ENCODE measurements around the gene WDR5. TPM values are rescaled to one million over a fixed set of nuclear protein-coding genes. Genes with fewer than 3 reads are reported as not detected.

WDR5 gene
- total RNA-seq, 2 experiments from 2014 or later: 43.6 to 47.8 TPM

- H3K9me3 Mint-ChIP-seq (ENCODE audit: insufficient read depth): no peaks in the 10 kb centered on the region
- H3K36me3 Mint-ChIP-seq (ENCODE audit: low read depth): peaks cover 28% of the 10 kb centered on the region
- H3K4me1 Mint-ChIP-seq (ENCODE audit: low read depth): peaks cover 31% of the 10 kb centered on the region
- H3K4me3 Mint-ChIP-seq: peak overlapping the region; percentile 98
- ChIA-PET CTCF (interaction anchor here (0.7 to 1.3 kb wide), 6 partner anchors 10 to 141 kb away, joined by 3 to 11 read pairs (median 4); partner anchors contain the start of gene RNU6ATAC), POLR2A (interaction anchor here (0.6 to 1.9 kb wide), 8 partner anchors 9 to 242 kb away, joined by 3 to 21 read pairs (median 4); partner anchors contain the start of gene RNU6ATAC)
- peak; percentile 8 for ATAC-seq
- peak overlapping the region; percentile 92 for H3K27ac Mint-ChIP-seq
- H3K27me3 Mint-ChIP-seq (ENCODE audit: low read depth): no peaks in the 10 kb centered on the region
- peak; percentile 45 for DNase-seq
Observed at GRCh38 chr9:134136118-134136995, 475 bp downstream of the WDR5 start.

GRCh38 chr9:134136996-134137299 lies 1.1 kb downstream of the WDR5 start:
- H3K9me3 Mint-ChIP-seq (ENCODE audit: insufficient read depth): no peaks in the 10 kb centered on the region
- H3K27ac Mint-ChIP-seq: peak overlapping the region; percentile 92
- CTCF ChIA-PET: no interaction called here
- DNase-seq: no peak
- no peaks in the 10 kb centered on the region for H3K27me3 Mint-ChIP-seq (ENCODE audit: low read depth)
- ATAC-seq: no peak
- POLR2A ChIA-PET: interaction anchor here (1.7 kb wide), 1 partner anchor 71 kb away, joined by 8 read pairs; no protein-coding TSS in a partner anchor
- H3K4me3 Mint-ChIP-seq: peak overlapping the region; percentile 98
- H3K36me3 Mint-ChIP-seq (ENCODE audit: low read depth): peaks cover 33% of the 10 kb centered on the region
- peaks cover 31% of the 10 kb centered on the region for H3K4me1 Mint-ChIP-seq (ENCODE audit: low read depth)

- H3K36me3 Mint-ChIP-seq (ENCODE audit: low read depth): peaks cover 41% of the 10 kb centered on the region
- DNase-seq (no peak), ATAC-seq (no peak)
- no peaks in the 10 kb centered on the region for H3K9me3 Mint-ChIP-seq (ENCODE audit: insufficient read depth)
- H3K27ac Mint-ChIP-seq: no peak overlapping the region
- no peaks in the 10 kb centered on the region for H3K27me3 Mint-ChIP-seq (ENCODE audit: low read depth)
- peaks cover 31% of the 10 kb centered on the region for H3K4me1 Mint-ChIP-seq (ENCODE audit: low read depth)
- H3K4me3 Mint-ChIP-seq: peak overlapping the region; percentile 46
- ChIA-PET POLR2A (no interaction called here), CTCF (interaction anchor here (1.0 kb wide), 1 partner anchor 8 kb away, joined by 3 read pairs; no protein-coding TSS in a partner anchor)
Observed at GRCh38 chr9:134138292-134138691, 2.4 kb downstream of the WDR5 start.

GRCh38 chr9:134139081-134139480 lies 3.2 kb downstream of the WDR5 start:
- ChIA-PET CTCF (no interaction called here), POLR2A (no interaction called here)
- no peak for DNase-seq
- ATAC-seq: no peak
- Mint-ChIP-seq H3K9me3 (ENCODE audit: insufficient read depth) (no peaks in the 10 kb centered on the region), H3K4me1 (ENCODE audit: low read depth) (peaks cover 29% of the 10 kb centered on the region), H3K27ac (no peak overlapping the region), H3K27me3 (ENCODE audit: low read depth) (no peaks in the 10 kb centered on the region), H3K36me3 (ENCODE audit: low read depth) (peaks cover 44% of the 10 kb centered on the region), H3K4me3 (no peak overlapping the region)

- Mint-ChIP-seq H3K36me3 (ENCODE audit: low read depth) (peaks cover 57% of the 10 kb centered on the region), H3K4me3 (no peak overlapping the region), H3K27me3 (ENCODE audit: low read depth) (no peaks in the 10 kb centered on the region), H3K27ac (no peak overlapping the region), H3K4me1 (ENCODE audit: low read depth) (peaks cover 24% of the 10 kb centered on the region), H3K9me3 (ENCODE audit: insufficient read depth) (no peaks in the 10 kb centered on the region)
- POLR2A ChIA-PET: no interaction called here
- DNase-seq: no peak
- ATAC-seq: no peak
- CTCF ChIA-PET: no interaction called here
Observed at GRCh38 chr9:134141906-134142305, 6.0 kb downstream of the WDR5 start.

- H3K4me3 Mint-ChIP-seq: no peak overlapping the region
- CTCF ChIA-PET: no interaction called here
- peaks cover 16% of the 10 kb centered on the region for H3K4me1 Mint-ChIP-seq (ENCODE audit: low read depth)
- DNase-seq (no peak), ATAC-seq (no peak)
- H3K27me3 Mint-ChIP-seq (ENCODE audit: low read depth): no peaks in the 10 kb centered on the region
- H3K27ac Mint-ChIP-seq: no peak overlapping the region
- peaks cover 63% of the 10 kb centered on the region for H3K36me3 Mint-ChIP-seq (ENCODE audit: low read depth)
- POLR2A ChIA-PET: no interaction called here
- H3K9me3 Mint-ChIP-seq (ENCODE audit: insufficient read depth): no peaks in the 10 kb centered on the region
Observed at GRCh38 chr9:134144801-134145200, 8.9 kb downstream of the WDR5 start.

- ATAC-seq (no peak), DNase-seq (no peak)
- H3K27me3 Mint-ChIP-seq (ENCODE audit: low read depth): no peaks in the 10 kb centered on the region
- CTCF ChIA-PET: no interaction called here
- H3K27ac Mint-ChIP-seq: no peak overlapping the region
- H3K36me3 Mint-ChIP-seq (ENCODE audit: low read depth): peaks cover 60% of the 10 kb centered on the region
- peaks cover 16% of the 10 kb centered on the region for H3K4me1 Mint-ChIP-seq (ENCODE audit: low read depth)
- no peaks in the 10 kb centered on the region for H3K9me3 Mint-ChIP-seq (ENCODE audit: insufficient read depth)
- POLR2A ChIA-PET: interaction anchor here (0.9 kb wide), 1 partner anchor 10 kb away, joined by 3 read pairs; the partner anchor contains the start of gene WDR5
- H3K4me3 Mint-ChIP-seq: no peak overlapping the region
Observed at GRCh38 chr9:134145262-134145661, 9.4 kb downstream of the WDR5 start.

GRCh38 chr9:134146774-134147493 lies 11.1 kb downstream of the WDR5 start:
- no peaks in the 10 kb centered on the region for H3K9me3 Mint-ChIP-seq (ENCODE audit: insufficient read depth)
- CTCF ChIA-PET: interaction anchor here (0.9 to 1.3 kb wide), 2 partner anchors 9 to 11 kb away, joined by 3 to 4 read pairs; partner anchors contain the start of gene WDR5

GRCh38 chr9:134149380-134149779 lies 13.5 kb downstream of the WDR5 start:
- H3K36me3 Mint-ChIP-seq (ENCODE audit: low read depth): peaks cover 47% of the 10 kb centered on the region
- no peak for ATAC-seq
- H3K9me3 Mint-ChIP-seq (ENCODE audit: insufficient read depth): no peaks in the 10 kb centered on the region
- H3K27ac Mint-ChIP-seq: no peak overlapping the region
- CTCF ChIA-PET: interaction anchor here (1.0 kb wide), 1 partner anchor 14 kb away, joined by 3 read pairs; no protein-coding TSS in a partner anchor
- POLR2A ChIA-PET: interaction anchor here (0.8 kb wide), 1 partner anchor 14 kb away, joined by 3 read pairs; no protein-coding TSS in a partner anchor
- no peaks in the 10 kb centered on the region for H3K27me3 Mint-ChIP-seq (ENCODE audit: low read depth)
- H3K4me3 Mint-ChIP-seq: no peak overlapping the region
- H3K4me1 Mint-ChIP-seq (ENCODE audit: low read depth): peaks cover 16% of the 10 kb centered on the region
- DNase-seq: no peak

More at GRCh38 chr9:134146774-134147493, 11.1 kb downstream of the WDR5 start:
- H3K27me3 Mint-ChIP-seq (ENCODE audit: low read depth): no peaks in the 10 kb centered on the region
- ATAC-seq: peak; percentile 66
- DNase-seq: no peak
- POLR2A ChIA-PET: interaction anchor here (1.4 to 1.7 kb wide), 2 partner anchors 11 to 16 kb away, joined by 5 to 8 read pairs; partner anchors contain the start of gene WDR5
- H3K27ac Mint-ChIP-seq: no peak overlapping the region
- H3K36me3 Mint-ChIP-seq (ENCODE audit: low read depth): peaks cover 56% of the 10 kb centered on the region
- peaks cover 16% of the 10 kb centered on the region for H3K4me1 Mint-ChIP-seq (ENCODE audit: low read depth)
- no peak overlapping the region for H3K4me3 Mint-ChIP-seq

GRCh38 chr9:134150557-134151214 lies 14.8 kb downstream of the WDR5 start:
- no peaks in the 10 kb centered on the region for H3K9me3 Mint-ChIP-seq (ENCODE audit: insufficient read depth)
- peak overlapping the region; percentile 56 for H3K27ac Mint-ChIP-seq
- H3K36me3 Mint-ChIP-seq (ENCODE audit: low read depth): peaks cover 53% of the 10 kb centered on the region
- no peaks in the 10 kb centered on the region for H3K27me3 Mint-ChIP-seq (ENCODE audit: low read depth)
- ATAC-seq (no peak), DNase-seq (no peak)
- POLR2A ChIA-PET: no interaction called here
- CTCF ChIA-PET: no interaction called here
- H3K4me1 Mint-ChIP-seq (ENCODE audit: low read depth): peaks cover 16% of the 10 kb centered on the region
- H3K4me3 Mint-ChIP-seq: no peak overlapping the region

- Mint-ChIP-seq H3K36me3 (ENCODE audit: low read depth) (peaks cover 53% of the 10 kb centered on the region), H3K4me1 (ENCODE audit: low read depth) (peaks cover 10% of the 10 kb centered on the region), H3K4me3 (no peak overlapping the region), H3K9me3 (ENCODE audit: insufficient read depth) (no peaks in the 10 kb centered on the region), H3K27me3 (ENCODE audit: low read depth) (no peaks in the 10 kb centered on the region), H3K27ac (no peak overlapping the region)
- no peak for DNase-seq
- POLR2A ChIA-PET: no interaction called here
- no peak for ATAC-seq
- CTCF ChIA-PET: no interaction called here
Observed at GRCh38 chr9:134152022-134152448, 16.2 kb downstream of the WDR5 start.
